Measurements from ENCODE around the gene PIGZ.

The PIGZ gene

GRCh38 chr3:196920733-196921132, 47.9 kb downstream of the PIGZ start:
- TF ChIP-seq CTCF (conservative IDR thresholded peaks at IDR 0.05; ENCODE audit: low read depth, low read length), result no peak
- DNase-seq (ENCODE audit: low read depth), result no peak
- H3K4me3 ChIP-seq (ENCODE audit: low read depth, low read length), result no peak overlapping the region

- no peak for DNase-seq (ENCODE audit: low read depth)
- no peak overlapping the region for H3K4me3 ChIP-seq (ENCODE audit: low read depth, low read length)
- TF ChIP-seq CTCF (conservative IDR thresholded peaks at IDR 0.05; ENCODE audit: low read depth, low read length), result no peak
Measured at GRCh38 chr3:196918968-196919367, 49.7 kb downstream of the PIGZ start.

GRCh38 chr3:196916995-196917394, 51.6 kb downstream of the PIGZ start:
- TF ChIP-seq CTCF (conservative IDR thresholded peaks at IDR 0.05; ENCODE audit: low read depth, low read length), result no peak
- no peak for DNase-seq (ENCODE audit: low read depth)
- no peak overlapping the region for H3K4me3 ChIP-seq (ENCODE audit: low read depth, low read length)

GRCh38 chr3:196916221-196916620, 52.4 kb downstream of the PIGZ start:
- H3K4me3 ChIP-seq (ENCODE audit: low read depth, low read length), result no peak overlapping the region
- TF ChIP-seq CTCF (conservative IDR thresholded peaks at IDR 0.05; ENCODE audit: low read depth, low read length), result no peak
- no peak for DNase-seq (ENCODE audit: low read depth)

GRCh38 chr3:196915375-196915774, 53.3 kb downstream of the PIGZ start:
- TF ChIP-seq CTCF (conservative IDR thresholded peaks at IDR 0.05; ENCODE audit: low read depth, low read length), result no peak
- H3K4me3 ChIP-seq (ENCODE audit: low read depth, low read length), result no peak overlapping the region
- no peak for DNase-seq (ENCODE audit: low read depth)

- no peak for TF ChIP-seq CTCF (conservative IDR thresholded peaks at IDR 0.05; ENCODE audit: low read depth, low read length)
- no peak for DNase-seq (ENCODE audit: low read depth)
- no peak overlapping the region for H3K4me3 ChIP-seq (ENCODE audit: low read depth, low read length)
Measured at GRCh38 chr3:196914866-196915265, 53.8 kb downstream of the PIGZ start.

GRCh38 chr3:196903740-196904139, 64.9 kb downstream of the PIGZ start:
- no peak for TF ChIP-seq CTCF (conservative IDR thresholded peaks at IDR 0.05; ENCODE audit: low read depth, low read length)
- DNase-seq (ENCODE audit: low read depth), result no peak
- no peak overlapping the region for H3K4me3 ChIP-seq (ENCODE audit: low read depth, low read length)

Measured in choroid plexus epithelial cell (primary cell).